Loucy (cell line): ENCODE data around the gene COL25A1.

ENCODE experiments used
- EZH2phosphoT487 ChIP-seq: fragments of 200-600 bp; IDR thresholded peaks from 2 replicates; pipeline ENCODE4 v1.6.1; 2018; ENCODE audit warnings: antibody characterized with exemption, mild to moderate bottlenecking, moderate library complexity, borderline replicate concordance
- TF ChIP-seq, protein P1 (sequence below): fragments of 200-600 bp; sonication (generic); conservative IDR thresholded peaks from 2 replicates; pipeline ENCODE4 v1.5.1; 2014; ENCODE audit warnings: mild to moderate bottlenecking, antibody characterized with exemption, low read length

DNA sequence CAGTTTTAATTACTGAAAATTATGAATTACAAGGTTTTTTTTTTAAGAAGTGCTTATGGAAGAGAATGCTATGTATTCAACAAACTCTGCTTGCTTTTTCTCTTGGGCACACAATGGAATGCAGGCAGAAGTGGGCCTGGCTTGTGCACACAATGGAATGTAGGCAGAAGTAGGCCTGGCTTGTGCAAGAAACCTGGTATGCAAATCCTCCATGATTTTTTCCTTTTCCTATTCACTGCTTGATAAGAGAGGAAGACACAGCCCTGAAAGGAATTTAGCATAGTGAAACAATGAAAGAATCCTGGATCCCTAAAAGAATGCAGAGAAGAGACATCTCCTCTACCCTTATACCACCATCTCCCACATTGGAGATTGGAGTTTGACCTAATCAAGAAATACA lies 138.4 kb downstream of the COL25A1 start:
- TF ChIP-seq, protein P1, sequence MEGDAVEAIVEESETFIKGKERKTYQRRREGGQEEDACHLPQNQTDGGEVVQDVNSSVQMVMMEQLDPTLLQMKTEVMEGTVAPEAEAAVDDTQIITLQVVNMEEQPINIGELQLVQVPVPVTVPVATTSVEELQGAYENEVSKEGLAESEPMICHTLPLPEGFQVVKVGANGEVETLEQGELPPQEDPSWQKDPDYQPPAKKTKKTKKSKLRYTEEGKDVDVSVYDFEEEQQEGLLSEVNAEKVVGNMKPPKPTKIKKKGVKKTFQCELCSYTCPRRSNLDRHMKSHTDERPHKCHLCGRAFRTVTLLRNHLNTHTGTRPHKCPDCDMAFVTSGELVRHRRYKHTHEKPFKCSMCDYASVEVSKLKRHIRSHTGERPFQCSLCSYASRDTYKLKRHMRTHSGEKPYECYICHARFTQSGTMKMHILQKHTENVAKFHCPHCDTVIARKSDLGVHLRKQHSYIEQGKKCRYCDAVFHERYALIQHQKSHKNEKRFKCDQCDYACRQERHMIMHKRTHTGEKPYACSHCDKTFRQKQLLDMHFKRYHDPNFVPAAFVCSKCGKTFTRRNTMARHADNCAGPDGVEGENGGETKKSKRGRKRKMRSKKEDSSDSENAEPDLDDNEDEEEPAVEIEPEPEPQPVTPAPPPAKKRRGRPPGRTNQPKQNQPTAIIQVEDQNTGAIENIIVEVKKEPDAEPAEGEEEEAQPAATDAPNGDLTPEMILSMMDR = no peak
- no peak for TF ChIP-seq EZH2phosphoT487
